ENCODE data around the gene RNF39. TPM values are rescaled to one million over a fixed set of nuclear protein-coding genes. Genes with fewer than 3 reads are reported as not detected.
"Not testable (repeated sequence)": the region's sequence is repeated elsewhere in the genome, so short reads cannot be mapped to it uniquely, and the experiment has no call there.

Gene RNF39
- total RNA-seq, 1 experiment from 2014 or later: 7.3 TPM

- BruUV-seq (replicated peaks): no TSS peak
- no peaks in the 10 kb centered on the region for H3K27me3 ChIP-seq (ENCODE audit: insufficient read depth, low read depth)
- H3K9me3 ChIP-seq (ENCODE audit: insufficient read depth, low read depth): no peaks in the 10 kb centered on the region
- H3K4me3 ChIP-seq: no peak overlapping the region
- DNase-seq: no peak
- no peak overlapping the region for H3K4me2 ChIP-seq
- ChIA-PET POLR2A (ENCODE audit: unreplicated experiment) (interaction anchor here (0.7 kb wide), 1 partner anchor 61 kb away, joined by 5 read pairs; the partner anchor contains the start of gene POLR1H), CTCF (interaction anchor here (0.6 to 0.7 kb wide), 2 partner anchors 9 to 333 kb away, joined by 3 read pairs; partner anchors contain the start of gene TRIM31)
- H4K20me1 ChIP-seq (ENCODE audit: insufficient read depth): no peaks in the 10 kb centered on the region
- no peaks in the 10 kb centered on the region for H3K9me2 ChIP-seq (ENCODE audit: insufficient read depth)
- intact Hi-C loops (cut with micrococcal nuclease; ENCODE audit: unreplicated experiment): no loop called here
- H3K36me3 ChIP-seq (ENCODE audit: low read depth): no peaks in the 10 kb centered on the region
- peaks cover 35% of the 10 kb centered on the region for H3K4me1 ChIP-seq (replicated peaks; ENCODE audit: insufficient read depth)
- no peak overlapping the region for H2AFZ ChIP-seq
- H3F3A ChIP-seq (ENCODE audit: insufficient read depth, low read depth): peaks cover 17% of the 10 kb centered on the region; the same call in 1 of the 2 replicates
- no peaks in the 10 kb centered on the region for H3K79me2 ChIP-seq (ENCODE audit: low read depth)
- no peak for TF ChIP-seq EZH2 (IDR thresholded peaks at IDR 0.05; ENCODE audit: low read depth)
- TF ChIP-seq, protein P1, sequence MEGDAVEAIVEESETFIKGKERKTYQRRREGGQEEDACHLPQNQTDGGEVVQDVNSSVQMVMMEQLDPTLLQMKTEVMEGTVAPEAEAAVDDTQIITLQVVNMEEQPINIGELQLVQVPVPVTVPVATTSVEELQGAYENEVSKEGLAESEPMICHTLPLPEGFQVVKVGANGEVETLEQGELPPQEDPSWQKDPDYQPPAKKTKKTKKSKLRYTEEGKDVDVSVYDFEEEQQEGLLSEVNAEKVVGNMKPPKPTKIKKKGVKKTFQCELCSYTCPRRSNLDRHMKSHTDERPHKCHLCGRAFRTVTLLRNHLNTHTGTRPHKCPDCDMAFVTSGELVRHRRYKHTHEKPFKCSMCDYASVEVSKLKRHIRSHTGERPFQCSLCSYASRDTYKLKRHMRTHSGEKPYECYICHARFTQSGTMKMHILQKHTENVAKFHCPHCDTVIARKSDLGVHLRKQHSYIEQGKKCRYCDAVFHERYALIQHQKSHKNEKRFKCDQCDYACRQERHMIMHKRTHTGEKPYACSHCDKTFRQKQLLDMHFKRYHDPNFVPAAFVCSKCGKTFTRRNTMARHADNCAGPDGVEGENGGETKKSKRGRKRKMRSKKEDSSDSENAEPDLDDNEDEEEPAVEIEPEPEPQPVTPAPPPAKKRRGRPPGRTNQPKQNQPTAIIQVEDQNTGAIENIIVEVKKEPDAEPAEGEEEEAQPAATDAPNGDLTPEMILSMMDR (conservative IDR thresholded peaks at IDR 0.05): no peak
- no peak overlapping the region for H3K27ac ChIP-seq
Measured at GRCh38 chr6:30121446-30122366, 46.1 kb upstream of the RNF39 start.

GRCh38 chr6:30118691-30119090, 43.1 kb upstream of the RNF39 start:
- H4K20me1 ChIP-seq (ENCODE audit: insufficient read depth); H3K27me3 ChIP-seq (ENCODE audit: insufficient read depth, low read depth); H3K9me3 ChIP-seq (ENCODE audit: insufficient read depth, low read depth); BruUV-seq (replicated peaks); CTCF ChIA-PET; H3K79me2 ChIP-seq (ENCODE audit: low read depth); H3K4me2 ChIP-seq; DNase-seq; H2AFZ ChIP-seq; H3K36me3 ChIP-seq (ENCODE audit: low read depth); H3K9me2 ChIP-seq (ENCODE audit: insufficient read depth); intact Hi-C loops (cut with micrococcal nuclease; ENCODE audit: unreplicated experiment); H3K4me3 ChIP-seq: not testable (repeated sequence)
- Histone ChIP-seq H3F3A (ENCODE audit: insufficient read depth, low read depth) (peaks cover 34% of the 10 kb centered on the region), H3K4me1 (replicated peaks; ENCODE audit: insufficient read depth) (peaks cover 64% of the 10 kb centered on the region), H3K27ac (0 out of 2 replicates have a peak overlapping the region, but pooled peaks have one; percentile 29)
- POLR2A ChIA-PET (ENCODE audit: unreplicated experiment): interaction anchor here (0.6 kb wide), 1 partner anchor 10 kb away, joined by 28 read pairs; no protein-coding TSS in a partner anchor

- ChIA-PET POLR2A (ENCODE audit: unreplicated experiment) (no interaction called here), CTCF (no interaction called here)
- Histone ChIP-seq H4K20me1 (ENCODE audit: insufficient read depth) (no peaks in the 10 kb centered on the region), H3K4me3 (no peak overlapping the region), H3K27me3 (ENCODE audit: insufficient read depth, low read depth) (no peaks in the 10 kb centered on the region), H3K4me1 (replicated peaks; ENCODE audit: insufficient read depth) (peaks cover 55% of the 10 kb centered on the region), H3K9me2 (ENCODE audit: insufficient read depth) (no peaks in the 10 kb centered on the region), H2AFZ (no peak overlapping the region), H3K9me3 (ENCODE audit: insufficient read depth, low read depth) (no peaks in the 10 kb centered on the region), H3K4me2 (no peak overlapping the region), H3K36me3 (ENCODE audit: low read depth) (no peaks in the 10 kb centered on the region), H3K79me2 (ENCODE audit: low read depth) (peaks cover 9% of the 10 kb centered on the region), H3F3A (ENCODE audit: insufficient read depth, low read depth) (peaks cover 43% of the 10 kb centered on the region), H3K27ac (no peak overlapping the region)
- intact Hi-C loops (cut with micrococcal nuclease; ENCODE audit: unreplicated experiment): no loop called here
- no peak for DNase-seq
- no peak for TF ChIP-seq EZH2 (IDR thresholded peaks at IDR 0.05; ENCODE audit: low read depth)
- TF ChIP-seq, protein P1 (conservative IDR thresholded peaks at IDR 0.05): peak; percentile 34; the same call in 1 of the 2 replicates
- BruUV-seq (replicated peaks): no TSS peak
Measured at GRCh38 chr6:30116724-30117123, 41.2 kb upstream of the RNF39 start.
